Stomach (tissue), 4 donors: ENCODE measurements around the gene DESI1.

Experiments
- POLR2A ChIP-seq, 4 donors: fragments of 450-650 bp; IDR thresholded peaks; one replicate each; pipeline ENCODE4 v1.6.1; 2016; ENCODE audit warnings: antibody characterized with exemption in 4 of 4, control low read depth in 2 of 4, mild to moderate bottlenecking in 1 of 4, moderate library complexity in 1 of 4
- POLR2AphosphoS5 ChIP-seq, 3 donors: sonication (generic); formaldehyde crosslinking; IDR thresholded peaks; one replicate each; pipeline ENCODE4 v1.6.1; 2016; ENCODE audit warnings: antibody characterized with exemption in 3 of 3
- TF ChIP-seq, protein P1 (sequence below), 7 experiments: fragments of 450-650 bp in 4 of 7; fragments of 200-600 bp in 3 of 7; sonication (generic) in 3 of 7; IDR thresholded peaks; one replicate each; pipeline ENCODE4 v1.5.1; 2016 to 2019; ENCODE audit warnings: antibody characterized with exemption in 7 of 7, control low read depth in 2 of 7, mild to moderate bottlenecking in 1 of 7

DNA sequence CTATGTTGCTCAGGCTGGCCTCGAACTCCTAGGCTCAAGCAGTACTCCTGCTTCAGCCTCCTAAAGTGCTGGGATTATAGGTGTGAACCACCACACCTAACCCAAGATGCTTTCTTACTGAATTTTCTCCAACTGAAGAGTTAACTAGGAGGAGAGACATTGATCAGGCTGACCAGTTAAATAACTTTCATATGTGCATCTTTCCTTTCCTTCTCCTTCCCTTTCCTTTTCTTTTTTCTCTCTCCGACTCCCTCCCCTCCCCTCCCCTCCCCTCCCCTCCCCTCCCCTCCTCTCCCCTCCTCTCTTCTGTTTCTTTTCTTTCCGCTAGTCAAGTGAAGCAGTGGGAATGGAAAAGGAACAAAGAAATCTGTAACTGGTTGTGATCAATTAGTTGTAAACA lies 26.9 kb upstream of the DESI1 start:
- TF ChIP-seq, protein P1, sequence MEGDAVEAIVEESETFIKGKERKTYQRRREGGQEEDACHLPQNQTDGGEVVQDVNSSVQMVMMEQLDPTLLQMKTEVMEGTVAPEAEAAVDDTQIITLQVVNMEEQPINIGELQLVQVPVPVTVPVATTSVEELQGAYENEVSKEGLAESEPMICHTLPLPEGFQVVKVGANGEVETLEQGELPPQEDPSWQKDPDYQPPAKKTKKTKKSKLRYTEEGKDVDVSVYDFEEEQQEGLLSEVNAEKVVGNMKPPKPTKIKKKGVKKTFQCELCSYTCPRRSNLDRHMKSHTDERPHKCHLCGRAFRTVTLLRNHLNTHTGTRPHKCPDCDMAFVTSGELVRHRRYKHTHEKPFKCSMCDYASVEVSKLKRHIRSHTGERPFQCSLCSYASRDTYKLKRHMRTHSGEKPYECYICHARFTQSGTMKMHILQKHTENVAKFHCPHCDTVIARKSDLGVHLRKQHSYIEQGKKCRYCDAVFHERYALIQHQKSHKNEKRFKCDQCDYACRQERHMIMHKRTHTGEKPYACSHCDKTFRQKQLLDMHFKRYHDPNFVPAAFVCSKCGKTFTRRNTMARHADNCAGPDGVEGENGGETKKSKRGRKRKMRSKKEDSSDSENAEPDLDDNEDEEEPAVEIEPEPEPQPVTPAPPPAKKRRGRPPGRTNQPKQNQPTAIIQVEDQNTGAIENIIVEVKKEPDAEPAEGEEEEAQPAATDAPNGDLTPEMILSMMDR (IDR thresholded peaks at IDR 0.05), result no peak
- TF ChIP-seq POLR2AphosphoS5 (IDR thresholded peaks at IDR 0.05) (no peak), POLR2A (IDR thresholded peaks at IDR 0.05) (no peak)
